ENCODE data around the gene BTN1A1.
"Not testable (repeated sequence)": the region's sequence is repeated elsewhere in the genome, so short reads cannot be mapped to it uniquely, and the experiment has no call there.

Gene BTN1A1

DNA sequence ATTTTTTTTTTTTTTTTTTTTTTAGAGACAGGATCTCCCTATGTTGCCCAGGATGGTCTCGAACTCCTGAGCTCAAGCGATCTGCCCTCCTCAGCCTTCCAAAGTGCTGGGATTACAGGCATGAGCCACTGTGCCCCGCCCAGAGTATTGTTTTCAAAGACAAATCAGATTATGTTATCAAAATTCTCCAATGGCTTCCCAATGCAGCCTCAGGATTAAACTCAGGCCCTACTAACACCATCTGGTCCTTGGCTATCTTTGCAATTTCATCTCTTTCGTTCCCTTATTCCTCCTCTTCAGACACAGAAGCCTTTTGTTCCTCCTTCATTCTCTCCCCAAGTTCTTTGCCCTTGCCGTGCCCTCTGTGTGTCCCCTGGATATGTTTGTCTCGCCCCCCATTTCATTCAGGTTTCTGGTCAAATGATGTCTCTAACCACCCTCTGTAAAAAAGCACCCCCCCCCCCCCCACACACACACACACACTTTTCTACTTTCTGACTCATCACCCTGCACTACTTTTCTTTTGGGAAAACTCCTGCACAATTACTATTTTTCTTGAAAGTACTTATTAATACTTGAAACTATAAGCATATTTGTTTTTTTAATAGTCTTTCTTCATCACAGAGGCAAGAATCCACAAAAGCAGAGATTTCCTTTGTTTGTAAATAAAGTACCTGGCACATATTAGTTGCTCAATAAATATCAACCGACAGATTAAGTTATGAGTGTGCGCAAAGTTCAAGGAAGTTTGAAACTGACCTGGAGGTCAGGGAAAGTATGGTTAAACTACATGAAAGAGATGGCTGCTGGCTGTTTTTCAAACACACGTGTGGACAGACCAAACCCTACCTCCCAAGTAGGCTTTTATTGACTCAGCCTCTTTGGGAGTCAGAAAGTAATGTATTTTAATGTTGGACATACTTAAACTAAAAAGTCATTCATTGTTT, 16.7 kb downstream of the BTN1A1 start:
- DNase-seq (ENCODE audit: low read depth) = no peak

DNA sequence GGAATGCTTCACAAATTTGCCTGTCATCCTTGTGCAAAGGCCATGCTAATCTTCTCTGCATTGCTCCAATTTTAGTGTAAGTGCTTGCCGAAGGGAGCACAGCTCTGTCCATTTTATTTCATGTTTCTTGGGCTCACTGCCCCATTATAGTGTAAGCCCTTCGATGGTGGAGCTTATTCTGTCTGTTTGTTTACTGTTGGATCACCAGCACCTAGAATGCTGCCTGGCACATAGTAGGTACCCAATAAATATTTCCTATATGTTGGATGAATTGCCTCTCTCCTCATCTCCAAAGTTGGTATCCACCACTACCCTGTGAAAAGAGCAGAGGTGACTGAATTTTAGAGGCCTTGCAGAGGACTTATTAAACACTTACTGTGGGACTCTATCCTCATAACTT, 19.3 kb downstream of the BTN1A1 start:
- DNase-seq (ENCODE audit: low read depth) = no peak

DNA sequence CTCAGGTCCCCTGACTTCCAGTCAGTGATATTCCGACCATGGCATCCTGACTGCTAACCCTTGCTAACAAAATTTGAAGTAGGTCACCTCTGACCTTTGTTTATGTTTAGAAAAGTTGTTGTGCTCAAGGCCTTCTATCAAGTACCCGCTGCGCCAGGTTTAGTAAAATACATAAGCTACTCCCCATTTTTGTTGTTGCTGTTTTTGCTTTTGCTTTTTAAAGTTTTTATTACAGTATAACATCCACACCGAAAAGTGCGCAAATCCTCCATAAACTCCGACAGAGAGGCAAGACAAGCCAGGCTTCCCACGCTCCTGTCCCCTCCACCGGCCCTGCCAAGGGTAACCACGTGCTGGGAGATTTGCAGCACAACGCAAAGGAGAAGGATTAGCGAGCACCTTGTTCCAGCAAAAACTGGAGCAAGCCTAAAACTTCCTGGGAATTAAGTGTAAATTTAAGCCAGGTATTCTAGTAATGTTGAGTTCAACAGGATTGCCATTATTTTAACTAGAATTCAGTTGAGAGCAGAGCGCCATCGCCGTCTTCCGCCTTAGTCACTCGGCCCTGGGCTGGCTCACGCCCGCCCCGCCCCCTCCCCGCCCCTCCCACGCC, 20.2 kb downstream of the BTN1A1 start:
- DNase-seq (ENCODE audit: low read depth) = no peak

DNA sequence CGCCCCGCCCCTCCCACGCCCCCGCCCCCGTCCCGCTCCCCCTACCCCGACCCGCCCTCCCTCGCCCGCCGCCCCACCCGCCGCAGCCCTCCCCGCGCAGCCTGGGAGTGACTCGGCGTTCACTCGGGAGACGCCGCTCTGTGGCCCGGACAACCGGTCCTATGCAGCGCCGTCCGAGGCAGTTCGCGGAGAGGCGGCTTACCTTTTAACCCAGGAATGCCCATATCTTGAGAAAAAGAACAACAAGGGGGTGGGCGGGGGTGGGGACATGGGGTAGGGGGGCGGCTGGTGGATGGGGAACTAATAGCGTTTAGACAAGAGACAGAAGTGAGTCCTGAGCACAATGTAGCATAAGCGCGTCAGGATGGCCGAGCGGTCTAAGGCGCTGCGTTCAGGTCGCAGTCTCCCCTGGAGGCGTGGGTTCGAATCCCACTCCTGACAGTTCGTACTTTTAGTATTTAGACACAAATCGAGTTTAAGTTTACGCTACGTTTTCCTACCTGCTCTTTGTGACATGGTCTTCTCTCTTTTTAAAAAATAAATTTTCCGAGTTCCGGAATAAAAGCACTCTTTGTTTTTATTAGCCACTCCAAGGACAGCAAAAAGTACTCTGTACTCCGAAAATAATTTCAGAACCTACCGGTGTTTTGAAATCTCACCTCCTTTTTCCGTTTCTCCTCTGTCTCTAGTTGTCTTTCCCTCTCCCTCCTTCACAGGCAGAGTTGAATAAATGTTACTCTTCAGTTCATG, 20.9 kb downstream of the BTN1A1 start:
- peak; percentile 75 for DNase-seq (ENCODE audit: low read depth)

DNA sequence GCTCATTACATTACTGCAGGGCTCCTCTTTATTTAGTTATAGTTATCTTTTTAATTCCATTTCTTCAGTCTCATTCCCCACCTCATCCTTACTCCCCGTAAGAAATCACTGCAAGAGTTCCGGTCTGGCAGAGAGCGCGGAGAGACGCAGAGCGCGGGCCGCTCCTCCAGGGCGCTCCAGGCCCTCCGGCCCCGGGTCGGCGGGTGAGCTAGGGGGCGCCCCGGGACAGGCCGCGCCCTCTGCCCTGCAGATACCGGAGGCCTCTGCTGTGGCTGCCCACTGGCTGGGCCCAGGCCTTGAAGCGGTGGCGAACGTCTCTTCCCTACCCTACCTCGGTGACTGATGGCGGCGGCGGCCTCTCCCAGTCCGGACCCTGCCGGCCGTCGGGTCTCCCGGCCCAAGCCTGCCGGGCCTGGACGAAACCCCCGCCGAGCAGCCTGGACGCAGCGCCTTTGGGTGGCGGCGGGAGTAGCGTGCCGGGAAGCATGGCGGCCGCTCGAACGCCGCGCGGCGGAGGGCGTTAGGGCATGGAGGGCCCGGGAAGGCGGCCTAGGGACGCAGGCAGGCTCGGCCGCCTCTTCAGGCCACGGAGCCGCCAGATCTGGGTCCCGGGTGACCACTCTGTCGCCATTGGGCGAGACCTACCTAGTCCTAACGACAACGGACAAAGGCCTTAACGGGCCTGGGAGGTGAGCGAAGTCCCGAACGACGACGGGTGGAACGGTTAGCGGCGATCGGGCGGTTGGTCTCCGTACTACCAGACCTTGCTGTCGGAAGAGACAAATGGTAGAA, 21.7 kb downstream of the BTN1A1 start:
- no peak for DNase-seq (ENCODE audit: low read depth)

DNA sequence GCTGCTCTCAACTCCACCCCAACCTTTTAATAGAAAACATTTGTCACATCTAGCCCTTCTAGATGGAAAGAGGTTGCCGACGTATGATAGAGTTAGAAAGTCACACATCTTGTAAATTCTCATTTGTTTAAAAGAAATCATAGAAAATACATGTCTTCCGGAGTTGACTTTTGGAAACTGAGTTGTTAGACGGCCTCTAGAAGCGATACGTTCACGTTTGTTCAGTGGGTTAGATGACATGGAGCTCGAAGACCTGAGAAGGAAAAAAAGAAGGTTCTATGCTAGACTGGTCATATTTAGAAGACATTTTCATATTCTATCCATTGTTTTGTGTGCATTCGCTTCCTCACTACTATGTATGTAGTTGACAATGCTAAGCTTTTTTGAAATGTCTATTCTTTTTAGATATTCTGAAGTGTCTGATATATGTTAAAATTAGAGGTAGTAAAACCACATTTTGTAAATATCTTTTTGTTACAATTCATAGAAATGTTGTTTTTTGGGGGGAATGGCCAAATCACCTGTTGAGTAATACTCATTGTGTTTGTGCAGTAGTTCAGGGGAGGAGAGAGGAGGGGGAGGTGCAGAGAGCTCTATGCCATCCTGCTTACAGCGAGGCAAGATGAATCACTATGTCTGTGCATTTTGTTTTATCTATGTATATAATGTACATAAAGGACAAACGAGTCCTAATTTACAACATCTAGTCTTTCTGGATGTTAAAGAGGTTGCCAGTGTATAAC, 22.6 kb downstream of the BTN1A1 start:
- not testable (repeated sequence) for DNase-seq (ENCODE audit: low read depth)

DNA sequence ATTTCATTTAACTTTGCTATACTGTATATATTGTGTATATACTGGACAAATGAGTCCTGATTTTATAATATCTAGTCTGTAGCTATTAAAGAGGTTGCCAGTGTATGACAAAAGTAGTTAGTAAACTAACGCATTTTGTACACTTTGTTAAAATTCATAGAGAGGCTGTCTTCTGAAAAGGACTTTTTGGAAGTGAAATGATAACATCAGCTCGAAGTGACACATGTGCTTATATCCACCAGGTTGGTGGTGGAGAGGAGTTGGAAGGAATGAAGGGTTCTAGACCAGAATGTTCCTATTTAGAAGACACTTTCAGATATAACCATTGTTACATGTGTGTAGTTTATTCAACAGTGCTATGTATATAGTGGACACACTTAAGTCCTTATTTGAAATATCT, 24.2 kb downstream of the BTN1A1 start:
- not testable (repeated sequence) for DNase-seq (ENCODE audit: low read depth)

DNA sequence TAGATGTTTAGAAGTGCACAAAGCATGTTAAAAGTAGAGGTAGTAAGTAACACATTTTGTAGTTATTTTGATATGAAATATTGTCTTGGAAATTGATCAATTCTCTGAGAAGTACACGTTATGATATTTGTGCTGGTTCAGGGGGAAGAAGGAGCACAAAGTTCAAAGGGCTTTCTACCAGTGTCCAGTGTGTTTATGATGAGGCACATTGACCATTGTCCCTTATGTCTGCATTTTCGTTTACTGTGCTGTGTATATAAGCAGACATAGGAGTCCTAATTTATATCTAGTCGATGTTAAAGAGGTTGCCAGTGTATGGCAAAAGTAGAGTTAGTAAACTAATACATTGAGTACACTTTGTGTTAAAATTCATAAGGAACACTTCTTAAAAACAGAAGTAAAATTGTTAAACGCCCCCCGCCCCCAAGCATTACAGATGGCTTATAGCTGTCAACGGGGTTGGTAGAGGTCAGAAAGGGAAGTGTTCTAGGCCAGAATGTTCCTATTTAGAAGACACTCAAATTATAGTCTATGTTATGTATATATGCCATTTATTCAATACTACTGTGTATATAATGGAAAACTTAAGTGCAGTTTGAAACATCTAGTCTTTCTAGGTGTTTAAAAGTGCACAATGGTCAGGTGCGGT, 24.7 kb downstream of the BTN1A1 start:
- DNase-seq (ENCODE audit: low read depth) = no peak

DNA sequence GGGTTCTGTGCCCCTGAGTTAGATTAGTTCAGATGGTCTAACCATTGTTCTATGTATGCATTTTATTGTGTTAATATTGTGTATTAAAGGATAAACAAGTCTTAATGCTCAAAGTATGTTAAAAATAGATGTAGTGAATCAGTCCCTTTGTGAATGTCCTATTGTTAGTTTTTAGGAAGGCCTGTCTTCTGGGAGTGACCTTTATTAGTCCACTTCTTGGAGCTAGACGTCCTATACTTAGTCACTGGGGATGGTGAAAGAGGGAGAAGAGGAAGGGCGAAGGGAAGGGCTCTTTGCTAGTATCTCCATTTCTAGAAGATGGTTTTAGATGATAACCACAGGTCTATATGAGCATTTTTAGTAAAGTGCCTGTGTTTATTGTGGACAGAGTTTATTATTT, 25.7 kb downstream of the BTN1A1 start:
- no peak for DNase-seq (ENCODE audit: low read depth)

DNA sequence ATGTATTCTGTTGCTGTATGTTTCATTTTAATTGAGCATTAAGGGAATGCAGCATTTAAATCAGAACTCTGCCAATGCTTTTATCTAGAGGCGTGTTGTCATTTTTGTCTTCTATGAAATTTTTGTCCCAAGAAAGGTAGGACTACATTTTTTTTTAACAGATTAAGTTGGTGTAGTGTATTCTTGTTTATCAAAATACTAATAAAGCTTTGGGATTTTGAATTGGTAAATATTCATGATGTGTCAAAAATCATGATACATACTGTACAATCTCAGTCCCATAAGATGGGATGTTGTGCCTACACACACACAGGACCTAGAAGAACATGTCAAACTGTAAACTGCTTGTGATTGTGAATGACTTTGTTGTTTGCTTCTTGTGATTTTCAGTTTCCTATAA, 26.8 kb downstream of the BTN1A1 start:
- no peak for DNase-seq (ENCODE audit: low read depth)

DNA sequence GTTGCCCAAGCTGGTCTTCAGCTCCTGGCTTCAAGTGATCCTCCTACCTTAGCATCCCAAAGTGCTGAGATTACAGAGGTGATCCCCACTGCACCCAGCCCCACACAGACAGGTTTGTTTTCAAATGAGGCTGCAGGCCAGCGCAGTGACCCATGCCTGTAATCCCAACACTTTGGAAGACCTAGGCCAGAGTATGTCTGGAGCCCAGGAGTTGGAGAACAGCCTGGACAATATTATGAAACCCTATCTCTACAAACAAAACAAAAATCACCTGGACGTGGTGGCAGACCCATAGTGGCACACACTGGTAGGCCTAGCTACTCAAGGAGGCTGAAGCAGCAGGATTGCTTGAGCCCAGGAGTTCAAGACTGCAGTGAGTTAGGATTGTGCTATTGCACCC, 30.1 kb downstream of the BTN1A1 start:
- DNase-seq (ENCODE audit: low read depth) = no peak

DNA sequence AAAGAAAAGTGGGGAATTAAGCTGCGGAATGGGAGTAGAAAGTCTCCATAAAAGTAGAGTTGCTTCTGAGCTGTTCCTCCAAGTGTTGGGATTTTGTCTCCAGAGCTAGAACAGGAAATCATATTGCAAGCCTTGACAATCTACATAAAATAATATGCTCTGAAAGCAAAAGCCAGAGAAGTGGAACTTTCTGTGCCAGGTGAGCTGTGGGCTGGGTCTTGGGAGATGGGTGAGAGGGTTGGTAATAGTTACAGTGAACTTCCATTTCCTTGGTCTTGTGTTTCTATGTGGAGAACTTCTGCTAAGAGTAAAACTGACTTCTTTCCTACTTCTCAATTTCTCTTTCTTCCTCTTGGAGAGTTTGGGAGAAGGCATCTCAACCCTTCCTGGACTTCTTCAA, 31.8 kb downstream of the BTN1A1 start:
- no peak for DNase-seq (ENCODE audit: low read depth)

DNA sequence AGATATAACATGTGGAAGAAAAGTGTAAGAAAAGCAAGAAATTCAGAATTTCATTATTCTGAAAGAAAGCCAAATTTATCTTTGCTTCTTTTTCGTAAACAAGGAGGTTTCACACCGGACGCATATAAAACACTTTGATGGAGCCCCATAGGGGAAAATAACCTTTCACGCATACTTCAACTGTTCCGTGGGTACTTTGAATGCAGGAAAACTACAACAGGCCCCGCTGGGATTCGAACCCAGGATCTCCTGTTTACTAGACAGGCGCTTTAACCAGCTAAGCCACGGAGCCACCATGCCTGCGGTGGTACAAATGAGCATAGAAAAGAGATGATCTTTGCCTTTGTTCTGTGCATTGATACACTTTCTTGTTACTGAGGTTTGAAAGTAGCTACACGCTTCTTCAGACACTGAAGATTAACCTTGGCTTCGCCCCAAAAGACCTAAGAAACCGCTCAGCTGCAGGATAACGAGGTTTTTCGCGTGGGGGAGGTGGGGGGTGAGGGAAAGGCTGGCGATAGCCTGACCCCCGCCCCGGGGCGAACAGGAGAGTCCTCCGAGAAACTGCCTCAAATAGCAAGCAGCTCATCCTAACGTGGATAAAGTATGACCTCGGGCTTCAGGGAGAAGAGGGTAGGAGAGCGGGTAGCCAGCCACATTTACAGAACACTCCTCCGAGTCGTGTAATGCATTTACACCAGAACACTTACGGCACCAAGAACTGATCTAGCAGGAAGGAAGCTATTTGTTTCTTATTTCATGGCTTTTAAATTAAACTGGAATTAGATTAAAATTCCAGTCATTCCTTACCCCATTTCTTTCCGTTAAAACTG, 32.8 kb downstream of the BTN1A1 start:
- peak; percentile 91 for DNase-seq (ENCODE audit: low read depth)

DNA sequence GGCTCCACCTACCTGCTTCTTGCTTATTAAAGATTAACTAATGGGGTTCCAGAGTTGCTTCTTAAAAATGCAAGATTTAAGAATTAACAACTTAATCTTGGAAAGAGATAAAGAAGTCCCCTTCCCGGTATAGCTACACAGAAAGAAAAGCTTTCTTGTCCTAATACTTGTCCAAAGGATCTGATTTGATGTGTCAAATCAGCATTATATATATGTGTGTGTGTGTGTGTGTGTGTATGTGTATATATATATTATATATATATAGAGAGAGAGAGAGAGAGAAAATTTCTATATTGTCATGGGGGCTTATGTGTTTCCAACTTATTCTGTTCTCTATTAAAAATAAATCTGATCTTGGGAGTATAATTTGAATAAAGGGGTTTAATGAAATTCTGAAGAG, 33.4 kb downstream of the BTN1A1 start:
- no peak for DNase-seq (ENCODE audit: low read depth)

DNA sequence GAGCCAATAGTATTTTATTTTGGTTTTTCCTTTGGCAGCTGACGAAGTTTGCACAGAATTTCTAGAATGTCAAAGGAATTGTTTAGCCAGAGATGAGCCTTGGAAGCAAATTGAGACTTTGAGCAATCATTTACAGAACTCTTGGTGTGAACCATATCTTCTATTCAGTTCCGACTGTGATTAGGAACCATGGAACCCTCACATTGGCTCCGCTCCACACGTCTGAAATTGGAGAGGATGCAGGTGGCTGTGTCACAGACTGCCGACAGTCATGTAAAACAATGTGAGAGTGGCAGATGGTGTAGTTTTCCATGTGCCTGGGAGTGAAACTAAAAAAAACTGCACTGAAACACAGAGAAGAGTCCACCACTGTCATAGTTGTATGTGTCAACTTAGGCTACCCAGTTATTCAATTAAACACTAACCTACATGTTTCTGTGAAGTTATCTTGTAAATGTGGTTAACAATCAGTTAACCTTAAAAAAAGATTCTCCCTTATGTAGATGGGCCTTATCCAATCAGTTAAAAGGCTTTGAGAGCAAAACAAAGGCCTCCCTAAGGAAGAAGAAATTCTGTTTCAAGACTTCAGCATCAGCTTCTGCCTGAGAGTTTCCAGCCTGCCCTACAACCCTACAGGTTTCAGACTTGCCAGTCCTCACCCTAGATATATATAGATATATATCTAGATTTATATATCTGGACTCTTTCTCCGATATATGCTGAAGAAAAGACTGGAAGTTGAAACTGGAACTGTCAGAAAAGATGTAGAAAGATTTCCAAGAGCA, 34.8 kb downstream of the BTN1A1 start:
- DNase-seq (ENCODE audit: low read depth) = no peak

DNA sequence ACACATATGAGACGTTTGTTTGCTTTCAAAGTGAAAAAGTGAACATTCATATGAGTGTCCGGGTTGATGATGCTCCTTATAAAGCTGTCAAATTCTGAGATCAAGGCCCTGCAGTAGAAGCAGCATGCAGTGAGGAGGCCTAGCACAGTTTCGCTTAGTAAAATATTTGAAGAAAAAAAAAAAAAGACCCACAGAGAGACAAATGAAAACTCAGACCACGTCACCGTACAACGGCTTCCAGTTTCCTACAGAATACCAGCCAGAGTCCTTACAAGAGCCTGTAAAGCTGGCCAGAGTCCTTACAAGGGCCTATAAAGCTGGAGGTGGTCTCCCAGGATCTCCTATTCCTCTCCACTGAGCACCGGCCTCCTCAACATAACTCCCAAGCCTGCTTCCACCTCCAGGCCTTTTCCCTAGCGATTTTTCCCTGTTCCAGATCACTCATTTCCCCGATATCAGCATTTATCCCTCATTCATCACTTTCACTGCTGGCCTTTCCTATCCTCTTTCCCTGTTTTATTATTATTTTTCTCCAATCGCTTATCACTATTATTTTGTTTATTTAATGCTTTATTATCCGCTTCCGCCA, 36.6 kb downstream of the BTN1A1 start:
- DNase-seq (ENCODE audit: low read depth) = no peak

DNA sequence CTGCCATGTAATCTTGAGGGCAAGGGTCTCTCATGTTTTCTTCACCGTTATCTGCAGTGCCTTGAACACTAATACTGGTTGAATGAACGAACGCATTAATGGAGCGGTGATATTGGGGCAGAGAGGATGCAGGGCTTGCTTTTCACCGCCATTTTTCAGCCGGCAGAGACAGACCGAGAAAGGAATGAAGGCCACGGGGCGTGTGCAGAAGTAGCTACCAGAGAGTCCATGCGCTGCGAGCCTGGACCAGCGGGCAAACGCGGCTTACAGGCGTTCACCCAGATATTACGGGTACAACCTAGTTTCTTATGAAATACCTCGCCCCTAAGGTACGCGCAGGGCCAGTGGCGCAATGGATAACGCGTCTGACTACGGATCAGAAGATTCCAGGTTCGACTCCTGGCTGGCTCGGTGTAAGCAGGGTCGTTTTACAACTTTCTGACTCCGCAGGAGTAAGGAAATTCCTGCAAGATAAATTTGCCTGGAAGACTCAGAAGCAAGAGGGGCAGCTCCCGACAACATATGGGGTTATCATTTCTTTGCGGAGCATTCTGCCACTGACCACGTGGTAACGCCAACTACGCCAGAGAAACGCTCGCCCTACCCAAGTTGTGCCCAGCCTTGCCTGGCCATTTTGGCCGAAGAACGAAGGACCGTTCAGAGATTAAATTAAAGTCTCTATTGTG, 37.2 kb downstream of the BTN1A1 start:
- DNase-seq (ENCODE audit: low read depth) = peak; percentile 87
